Measurements from ENCODE around the gene PAFAH1B1. TPM values are rescaled to one million over a fixed set of nuclear protein-coding genes. Genes with fewer than 3 reads are reported as not detected.

The PAFAH1B1 gene
- total RNA-seq, 1 experiment from 2014 or later: 89.2 TPM

GRCh38 chr17:2602597-2603017 is 9.2 kb downstream of the PAFAH1B1 start:
- Histone ChIP-seq H3K27ac (ENCODE audit: low read length) (no peak overlapping the region), H3K36me3 (ENCODE audit: insufficient read depth, low read length) (peaks cover 6% of the 10 kb centered on the region; the same call in 1 of the 2 replicates), H3K4me1 (ENCODE audit: low read length) (no peaks in the 10 kb centered on the region)

GRCh38 chr17:2608350-2608913 is 15.0 kb downstream of the PAFAH1B1 start:
- Histone ChIP-seq H3K27ac (ENCODE audit: low read length) (no peak overlapping the region), H3K4me1 (ENCODE audit: low read length) (no peaks in the 10 kb centered on the region), H3K36me3 (ENCODE audit: insufficient read depth, low read length) (peaks cover 6% of the 10 kb centered on the region; the same call in 1 of the 2 replicates), H3K4me3 (ENCODE audit: low read length) (no peak overlapping the region), H3K4me2 (ENCODE audit: low read depth, low read length, poor library complexity, severe bottlenecking) (no peak overlapping the region), H3K27me3 (ENCODE audit: low read length) (no peaks in the 10 kb centered on the region), H3K9me2 (replicated peaks; ENCODE audit: insufficient read depth, low read length) (no peaks in the 10 kb centered on the region), H3K9me3 (ENCODE audit: low read length) (no peaks in the 10 kb centered on the region), H2AFZ (ENCODE audit: low read length) (no peak overlapping the region), H3K9ac (ENCODE audit: low read length) (no peak overlapping the region), H4K20me1 (ENCODE audit: insufficient read depth, low read depth, low read length) (peaks cover 47% of the 10 kb centered on the region), H3K79me2 (ENCODE audit: low read length) (peaks cover 100% of the 10 kb centered on the region)
- DNase-seq: no peak

More at GRCh38 chr17:2602597-2603017, 9.2 kb downstream of the PAFAH1B1 start:
- Histone ChIP-seq H3K9me2 (replicated peaks; ENCODE audit: insufficient read depth, low read length) (no peaks in the 10 kb centered on the region), H3K79me2 (ENCODE audit: low read length) (peaks cover 100% of the 10 kb centered on the region), H2AFZ (ENCODE audit: low read length) (no peak overlapping the region), H3K4me2 (ENCODE audit: low read depth, low read length, poor library complexity, severe bottlenecking) (no peak overlapping the region), H3K9ac (ENCODE audit: low read length) (no peak overlapping the region), H3K27me3 (ENCODE audit: low read length) (no peaks in the 10 kb centered on the region), H3K9me3 (ENCODE audit: low read length) (no peaks in the 10 kb centered on the region), H3K4me3 (ENCODE audit: low read length) (no peak overlapping the region), H4K20me1 (ENCODE audit: insufficient read depth, low read depth, low read length) (peaks cover 38% of the 10 kb centered on the region)
- DNase-seq: peak; percentile 35

GRCh38 chr17:2609091-2609490 is 15.6 kb downstream of the PAFAH1B1 start:
- Histone ChIP-seq H3K9me3 (ENCODE audit: low read length) (no peaks in the 10 kb centered on the region), H3K4me3 (ENCODE audit: low read length) (no peak overlapping the region), H3K4me1 (ENCODE audit: low read length) (no peaks in the 10 kb centered on the region), H3K36me3 (ENCODE audit: insufficient read depth, low read length) (peaks cover 6% of the 10 kb centered on the region; the same call in 1 of the 2 replicates), H4K20me1 (ENCODE audit: insufficient read depth, low read depth, low read length) (peaks cover 49% of the 10 kb centered on the region), H2AFZ (ENCODE audit: low read length) (no peak overlapping the region), H3K4me2 (ENCODE audit: low read depth, low read length, poor library complexity, severe bottlenecking) (no peak overlapping the region), H3K79me2 (ENCODE audit: low read length) (peaks cover 99% of the 10 kb centered on the region), H3K27me3 (ENCODE audit: low read length) (no peaks in the 10 kb centered on the region), H3K27ac (ENCODE audit: low read length) (no peak overlapping the region), H3K9me2 (replicated peaks; ENCODE audit: insufficient read depth, low read length) (no peaks in the 10 kb centered on the region), H3K9ac (ENCODE audit: low read length) (no peak overlapping the region)
- DNase-seq: no peak

- no peaks in the 10 kb centered on the region for H3K4me1 ChIP-seq (ENCODE audit: low read length)
- no peak for DNase-seq
- H2AFZ ChIP-seq (ENCODE audit: low read length): no peak overlapping the region
- H3K4me3 ChIP-seq (ENCODE audit: low read length): no peak overlapping the region
- H3K4me2 ChIP-seq (ENCODE audit: low read depth, low read length, poor library complexity, severe bottlenecking): no peak overlapping the region
- no peaks in the 10 kb centered on the region for H3K9me3 ChIP-seq (ENCODE audit: low read length)
- H3K27ac ChIP-seq (ENCODE audit: low read length): no peak overlapping the region
- H3K27me3 ChIP-seq (ENCODE audit: low read length): no peaks in the 10 kb centered on the region
- H3K9me2 ChIP-seq (replicated peaks; ENCODE audit: insufficient read depth, low read length): no peaks in the 10 kb centered on the region
- H3K36me3 ChIP-seq (ENCODE audit: insufficient read depth, low read length): no peaks in the 10 kb centered on the region; the same call in 1 of the 2 replicates
- H3K79me2 ChIP-seq (ENCODE audit: low read length): peaks cover 99% of the 10 kb centered on the region
- no peak overlapping the region for H3K9ac ChIP-seq (ENCODE audit: low read length)
- H4K20me1 ChIP-seq (ENCODE audit: insufficient read depth, low read depth, low read length): peaks cover 45% of the 10 kb centered on the region
Observed at GRCh38 chr17:2610195-2611175, 17.0 kb downstream of the PAFAH1B1 start.

- Histone ChIP-seq H3K79me2 (ENCODE audit: low read length) (peaks cover 99% of the 10 kb centered on the region), H3K9me3 (ENCODE audit: low read length) (no peaks in the 10 kb centered on the region), H2AFZ (ENCODE audit: low read length) (no peak overlapping the region), H3K27ac (ENCODE audit: low read length) (no peak overlapping the region), H3K9me2 (replicated peaks; ENCODE audit: insufficient read depth, low read length) (no peaks in the 10 kb centered on the region), H3K27me3 (ENCODE audit: low read length) (no peaks in the 10 kb centered on the region), H3K4me3 (ENCODE audit: low read length) (no peak overlapping the region), H3K9ac (ENCODE audit: low read length) (no peak overlapping the region), H3K4me1 (ENCODE audit: low read length) (peaks cover 8% of the 10 kb centered on the region; the same call in 1 of the 2 replicates), H4K20me1 (ENCODE audit: insufficient read depth, low read depth, low read length) (peaks cover 47% of the 10 kb centered on the region), H3K36me3 (ENCODE audit: insufficient read depth, low read length) (no peaks in the 10 kb centered on the region), H3K4me2 (ENCODE audit: low read depth, low read length, poor library complexity, severe bottlenecking) (no peak overlapping the region)
- no peak for DNase-seq
Observed at GRCh38 chr17:2611627-2612026, 18.2 kb downstream of the PAFAH1B1 start.

GRCh38 chr17:2612630-2613029 is 19.2 kb downstream of the PAFAH1B1 start:
- peaks cover 8% of the 10 kb centered on the region; the same call in 1 of the 2 replicates for H3K4me1 ChIP-seq (ENCODE audit: low read length)
- peaks cover 47% of the 10 kb centered on the region for H4K20me1 ChIP-seq (ENCODE audit: insufficient read depth, low read depth, low read length)
- H3K27ac ChIP-seq (ENCODE audit: low read length): no peak overlapping the region
- peaks cover 99% of the 10 kb centered on the region for H3K79me2 ChIP-seq (ENCODE audit: low read length)
- H3K4me2 ChIP-seq (ENCODE audit: low read depth, low read length, poor library complexity, severe bottlenecking): no peak overlapping the region
- H3K27me3 ChIP-seq (ENCODE audit: low read length): no peaks in the 10 kb centered on the region
- no peak overlapping the region for H3K4me3 ChIP-seq (ENCODE audit: low read length)
- H3K36me3 ChIP-seq (ENCODE audit: insufficient read depth, low read length): no peaks in the 10 kb centered on the region
- H3K9me2 ChIP-seq (replicated peaks; ENCODE audit: insufficient read depth, low read length): no peaks in the 10 kb centered on the region
- DNase-seq: no peak
- no peaks in the 10 kb centered on the region for H3K9me3 ChIP-seq (ENCODE audit: low read length)
- no peak overlapping the region for H2AFZ ChIP-seq (ENCODE audit: low read length)
- no peak overlapping the region for H3K9ac ChIP-seq (ENCODE audit: low read length)

GRCh38 chr17:2613089-2613808 is 19.8 kb downstream of the PAFAH1B1 start:
- H2AFZ ChIP-seq (ENCODE audit: low read length): no peak overlapping the region
- H3K36me3 ChIP-seq (ENCODE audit: insufficient read depth, low read length): no peaks in the 10 kb centered on the region
- H3K27me3 ChIP-seq (ENCODE audit: low read length): no peaks in the 10 kb centered on the region
- H3K79me2 ChIP-seq (ENCODE audit: low read length): peaks cover 99% of the 10 kb centered on the region
- DNase-seq: no peak
- no peak overlapping the region for H3K27ac ChIP-seq (ENCODE audit: low read length)
- no peaks in the 10 kb centered on the region for H3K9me2 ChIP-seq (replicated peaks; ENCODE audit: insufficient read depth, low read length)
- H3K9me3 ChIP-seq (ENCODE audit: low read length): no peaks in the 10 kb centered on the region
- no peak overlapping the region for H3K4me2 ChIP-seq (ENCODE audit: low read depth, low read length, poor library complexity, severe bottlenecking)
- peaks cover 8% of the 10 kb centered on the region; the same call in 1 of the 2 replicates for H3K4me1 ChIP-seq (ENCODE audit: low read length)
- H3K9ac ChIP-seq (ENCODE audit: low read length): no peak overlapping the region
- no peak overlapping the region for H3K4me3 ChIP-seq (ENCODE audit: low read length)
- H4K20me1 ChIP-seq (ENCODE audit: insufficient read depth, low read depth, low read length): peaks cover 45% of the 10 kb centered on the region

All from Karpas-422 (cell line).